H1 (cell line): ENCODE results near the gene SPTBN5. TPM values are rescaled to one million over a fixed set of nuclear protein-coding genes. Genes with fewer than 3 reads are reported as not detected.

ENCODE experiments used
- CTCF ChIA-PET: fragments of 300-600 bp; sonication (Branson Sonifier 250); formaldehyde crosslinking; loops from one replicate; lab custom pipeline; 2021; ENCODE audit not compliant: partially characterized antibody; lab: Charles Lee
- POLR2A ChIA-PET: fragments of 300-600 bp; sonication (Branson Sonifier 250); formaldehyde crosslinking; loops from one replicate; lab custom pipeline; 2021; ENCODE audit warnings: inconsistent platforms; ENCODE audit not compliant: partially characterized antibody; lab: Charles Lee
- DNase-seq, 2 experiments: peaks; one replicate each; pipeline versions ENCODE4 v3.0.0 to v3.0.0-alpha.2; 2010 to 2022; ENCODE audit warnings: low spot score in 2 of 2, low read depth in 1 of 2, mixed read lengths in 1 of 2
- FAIRE-seq: peaks from 2 replicates; lab custom pipeline; 2011; peaks lifted over from hg19 to GRCh38; lab: Jason Lieb, UNC
- H2AFZ ChIP-seq: 2 replicates; pipeline ENCODE4 v1.8.1; 2012; ENCODE audit warnings: low read length, inconsistent platforms
- H2AK5ac ChIP-seq: 2 replicates; pipeline ENCODE4 v1.6.1; 2013; ENCODE audit warnings: low read depth, low read length
- H2BK120ac ChIP-seq: replicated peaks from 2 replicates; pipeline ENCODE3; 2013; ENCODE audit warnings: low read depth, low read length, inconsistent platforms
- H2BK12ac ChIP-seq: 2 replicates; pipeline ENCODE4 v1.6.1; 2013; ENCODE audit warnings: low read depth, low read length
- H2BK15ac ChIP-seq: 2 replicates; pipeline ENCODE4 v1.6.1; 2013; ENCODE audit warnings: low read length
- H2BK20ac ChIP-seq: 2 replicates; pipeline ENCODE4 v1.6.1; 2013; ENCODE audit warnings: low read length
- H2BK5ac ChIP-seq: 2 replicates; pipeline ENCODE4 v1.6.1; 2013; ENCODE audit warnings: low read depth, low read length
- H3K14ac ChIP-seq: 2 replicates; pipeline ENCODE4 v1.6.1; 2013; ENCODE audit warnings: inconsistent platforms; ENCODE audit not compliant: insufficient read length
- H3K18ac ChIP-seq: 2 replicates; pipeline ENCODE4 v1.6.1; 2013; ENCODE audit warnings: low read length; ENCODE audit errors: extremely low read depth
- H3K23ac ChIP-seq: 2 replicates; pipeline ENCODE4 v1.6.1; 2013; ENCODE audit warnings: inconsistent platforms; ENCODE audit not compliant: insufficient read length
- H3K23me2 ChIP-seq: 2 replicates; pipeline ENCODE4 v1.6.1; 2013; ENCODE audit warnings: low read depth, low read length
- H3K27ac ChIP-seq: 2 replicates; pipeline ENCODE4 v1.6.1; 2011; ENCODE audit warnings: low read depth, low read length, inconsistent platforms
- H3K27me3 ChIP-seq, 4 experiments: replicated peaks in 1 of 4; 1 replicate in 1 of 4; 2 replicates in 3 of 4; pipeline versions ENCODE4 v1.6.1 to v1.8.1; 2011 to 2013; ENCODE audit warnings: low read length in 3 of 4, mild to moderate bottlenecking in 3 of 4, inconsistent platforms in 2 of 4, mixed read lengths in 2 of 4, moderate library complexity in 1 of 4; ENCODE audit not compliant: control insufficient read depth in 3 of 4, insufficient read depth in 3 of 4; ENCODE audit errors: extremely low read depth in 1 of 4
- H3K36me3 ChIP-seq, 4 experiments: 2 replicates each; pipeline versions ENCODE4 v1.6.1 to v1.8.1; 2011 to 2013; ENCODE audit warnings: mild to moderate bottlenecking in 4 of 4, low read length in 3 of 4, moderate library complexity in 2 of 4, control low read depth in 1 of 4, inconsistent platforms in 1 of 4; ENCODE audit not compliant: insufficient read depth in 4 of 4, control insufficient read depth in 2 of 4
- H3K4ac ChIP-seq: replicated peaks from 2 replicates; pipeline ENCODE3; 2013; ENCODE audit warnings: low read length, low read depth, mixed read lengths, inconsistent platforms; ENCODE audit not compliant: insufficient read length
- H3K4me1 ChIP-seq, 4 experiments: replicated peaks in 1 of 4; 1 replicate in 1 of 4; 2 replicates in 3 of 4; pipeline versions ENCODE4 v1.6.1 to v1.8.1; 2011 to 2013; ENCODE audit warnings: low read length in 3 of 4, inconsistent platforms in 2 of 4, mixed read lengths in 1 of 4; ENCODE audit not compliant: insufficient read depth in 4 of 4, control insufficient read depth in 3 of 4
- H3K4me2 ChIP-seq, 2 experiments: 2 replicates each; pipeline versions ENCODE4 v1.6.1 to v1.8.1; 2011 to 2013; ENCODE audit warnings: low read depth in 2 of 2, low read length in 2 of 2, control low read depth in 1 of 2, inconsistent platforms in 1 of 2, mild to moderate bottlenecking in 1 of 2; ENCODE audit not compliant: insufficient read depth in 1 of 2
- H3K4me3 ChIP-seq, 4 experiments: fragments of 200-600, 300-600 bp in 1 of 4; sonication (generic), shearing (Covaris generic), sonication (Bioruptor Twin) in 1 of 4; 2 replicates each; pipeline versions ENCODE4 v1.5.1 to v1.8.1; 2011 to 2016; ENCODE audit warnings: low read length in 4 of 4, low read depth in 3 of 4, control low read depth in 2 of 4, inconsistent platforms in 2 of 4, mild to moderate bottlenecking in 2 of 4, mixed read lengths in 1 of 4, moderate library complexity in 1 of 4; ENCODE audit not compliant: insufficient read depth in 2 of 4; ENCODE audit errors: extremely low read depth in 1 of 4
- H3K56ac ChIP-seq: replicated peaks from 2 replicates; pipeline ENCODE3; 2013; ENCODE audit warnings: low read depth, mild to moderate bottlenecking, mixed read lengths, low read length, inconsistent platforms; ENCODE audit not compliant: insufficient read length
- H3K79me1 ChIP-seq: 2 replicates; pipeline ENCODE4 v1.6.1; 2013; ENCODE audit warnings: low read depth, low read length, control low read depth
- H3K79me2 ChIP-seq, 2 experiments: 2 replicates each; pipeline versions ENCODE4 v1.6.1 to v1.8.1; 2012 to 2013; ENCODE audit warnings: low read length in 2 of 2, mild to moderate bottlenecking in 2 of 2, inconsistent platforms in 1 of 2; ENCODE audit not compliant: insufficient read depth in 2 of 2, control insufficient read depth in 1 of 2
- H3K9ac ChIP-seq, 4 experiments: replicated peaks in 1 of 4; 1 replicate in 1 of 4; 2 replicates in 3 of 4; pipeline versions ENCODE4 v1.6.1 to v1.8.1; 2011 to 2013; ENCODE audit warnings: low read depth in 3 of 4, low read length in 3 of 4, control low read depth in 2 of 4, mild to moderate bottlenecking in 2 of 4, moderate library complexity in 2 of 4, inconsistent platforms in 1 of 4; ENCODE audit errors: extremely low read depth in 1 of 4
- H3K9me3 ChIP-seq, 2 experiments: 2 replicates each; pipeline versions ENCODE4 v1.6.1 to v1.8.1; 2012 to 2013; ENCODE audit warnings: mild to moderate bottlenecking in 2 of 2, moderate library complexity in 2 of 2, control low read depth in 1 of 2, inconsistent platforms in 1 of 2, low read depth in 1 of 2, low read length in 1 of 2, mixed read lengths in 1 of 2; ENCODE audit not compliant: insufficient read depth in 2 of 2
- H4K20me1 ChIP-seq, 2 experiments: replicated peaks in 1 of 2; 2 replicates each; pipeline versions ENCODE3 to v1.8.1; 2011 to 2013; ENCODE audit warnings: inconsistent platforms in 2 of 2, low read length in 2 of 2, mild to moderate bottlenecking in 1 of 2; ENCODE audit not compliant: insufficient read depth in 2 of 2, control insufficient read depth in 1 of 2
- H4K5ac ChIP-seq: 2 replicates; pipeline ENCODE4 v1.6.1; 2013; ENCODE audit warnings: low read length, low read depth, mixed read lengths, inconsistent platforms; ENCODE audit not compliant: insufficient read length
- H4K8ac ChIP-seq: 2 replicates; pipeline ENCODE4 v1.8.0; 2013; ENCODE audit warnings: mild to moderate bottlenecking, moderate library complexity, low read length, inconsistent platforms; ENCODE audit not compliant: insufficient read depth; ENCODE audit errors: extremely low read depth
- H4K91ac ChIP-seq: replicated peaks from 2 replicates; pipeline ENCODE3; 2013; ENCODE audit warnings: low read length, mixed read lengths, inconsistent platforms; ENCODE audit not compliant: insufficient read length
- BACH1 ChIP-seq: IDR thresholded peaks from 2 replicates; pipeline ENCODE4 v1.6.1; 2012; ENCODE audit warnings: low read length, improper control_type of control experiment
- BCL11A ChIP-seq, 2 experiments: IDR thresholded peaks; one replicate each; pipeline ENCODE4 v1.6.1; 2011; ENCODE audit warnings: low read depth in 2 of 2, low read length in 2 of 2, mild to moderate bottlenecking in 2 of 2
- EZH2 ChIP-seq: fragments of 200-600 bp; sonication (generic); IDR thresholded peaks from 2 replicates; pipeline ENCODE4 v1.7.1; 2012; ENCODE audit warnings: low read depth, mild to moderate bottlenecking, moderate library complexity, low read length, inconsistent platforms; ENCODE audit not compliant: severe bottlenecking
- NANOG ChIP-seq: IDR thresholded peaks from 2 replicates; pipeline ENCODE4 v1.6.1; 2011; ENCODE audit warnings: low read length, low read depth, mild to moderate bottlenecking, inconsistent platforms; ENCODE audit not compliant: insufficient read depth, poor library complexity, severe bottlenecking
- SP1 ChIP-seq: IDR thresholded peaks from 2 replicates; pipeline ENCODE4 v1.6.1; 2011; ENCODE audit warnings: low read depth, low read length
- WGBS, 2 experiments: shearing (Covaris generic) in 1 of 2; methylation state at CpG; one replicate each; pipeline versions ENCODE4 v1.1.6 to v1.1.7; 2013 to 2015; ENCODE audit warnings: low lambda C conversion rate in 2 of 2, mixed read lengths in 2 of 2, inconsistent platforms in 1 of 2, low coverage in 1 of 2, missing lambda C conversion rate in 1 of 2; ENCODE audit not compliant: insufficient replicate concordance in 2 of 2, insufficient coverage in 1 of 2, insufficient read length in 1 of 2; ENCODE audit errors: extremely low coverage in 1 of 2, missing lambda C conversion rate in 1 of 2; 5-methylcytosine and 5-hydroxymethylcytosine counted together
- polyA plus RNA-seq, 7 experiments: library from polyadenylated mRNA; depleted of rRNA in 3 of 7; stranded (reverse) in 5 of 7; unstranded in 2 of 7; fragments of >200 nt in 5 of 7; fragments of 200-250 nt in 2 of 7; gene quantifications; 1 replicate in 5 of 7; 2 replicates in 1 of 7; 4 replicates in 1 of 7; pipeline versions ENCODE4 v1.2.1 to v1.2.3, GENCODE V29; 2011 to 2013; ENCODE audit warnings: missing spikeins in 2 of 7, mixed read lengths in 2 of 7
- total RNA-seq: library from RNA; stranded (reverse); fragmentation: NEBNext Ultra II Directional; extraction: Animal tissue kit (Norgen Biotek cat#: 25700); gene quantifications from 2 replicates; pipeline ENCODE4 v1.2.1, GENCODE V29; 2021
- TF ChIP-seq, protein P1 (sequence below): IDR thresholded peaks from 2 replicates; pipeline ENCODE4 v1.6.1; 2011; ENCODE audit warnings: low read depth, mild to moderate bottlenecking, low read length; ENCODE audit not compliant: insufficient read depth

Gene SPTBN5
- total and polyA plus RNA-seq, 2 of the 8 experiments (the other 6 are each of a cell fraction or from before 2014, with no cell fraction given) = 0.32 to 0.84 TPM

DNA sequence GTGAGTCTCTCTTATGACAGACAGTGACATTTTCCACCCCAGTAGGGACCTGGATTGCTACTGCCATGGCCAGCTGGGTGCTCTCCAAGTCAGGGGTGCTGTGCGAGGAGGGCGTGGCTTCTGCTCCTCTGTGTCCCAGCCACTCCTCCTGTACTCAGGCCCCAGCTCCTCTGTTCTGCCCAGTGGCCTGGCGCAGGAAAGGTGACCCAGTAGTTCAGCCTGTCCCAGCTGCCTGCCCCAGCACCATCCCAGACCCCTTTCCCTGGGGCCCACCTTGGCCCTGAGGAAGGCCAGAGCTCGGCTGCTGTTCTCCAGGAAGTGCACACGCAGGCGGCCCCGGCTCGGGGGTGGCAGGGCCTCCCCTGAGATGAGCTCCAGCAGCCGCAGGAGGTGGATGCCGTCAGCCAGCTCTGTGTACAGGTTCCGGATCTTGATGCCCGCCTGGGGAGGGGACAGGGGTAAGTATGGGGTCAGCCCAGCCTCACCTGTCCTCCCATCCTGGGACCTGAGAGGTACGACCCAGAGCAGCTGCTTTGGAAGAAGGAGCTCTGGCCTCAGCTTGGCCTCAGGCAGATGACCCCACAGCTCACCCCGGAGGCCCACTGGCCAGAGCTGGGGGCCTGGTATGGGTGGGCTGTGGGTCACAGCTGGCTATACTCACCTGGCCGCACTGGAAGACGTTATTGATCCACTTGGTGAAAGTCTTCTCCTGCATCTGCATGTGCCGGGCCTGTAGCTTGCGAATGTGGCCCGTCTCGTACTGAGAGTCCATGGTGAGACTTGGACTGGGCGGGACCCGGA, 1.0 kb downstream of the SPTBN5 start:
- H4K5ac ChIP-seq = no peak overlapping the region
- H2BK5ac ChIP-seq = no peak overlapping the region
- H2BK120ac ChIP-seq = no peak overlapping the region
- H4K20me1 ChIP-seq = no peaks in the 10 kb centered on the region
- no peak overlapping the region for H2BK20ac ChIP-seq
- no peak overlapping the region for H3K56ac ChIP-seq
- H3K79me1 ChIP-seq = no peaks in the 10 kb centered on the region
- no peaks in the 10 kb centered on the region for H3K36me3 ChIP-seq
- no peaks in the 10 kb centered on the region for H3K23me2 ChIP-seq
- no peak overlapping the region for H2AFZ ChIP-seq
- no peak overlapping the region for H4K91ac ChIP-seq
- H3K9me3 ChIP-seq = no peaks in the 10 kb centered on the region
- H2AK5ac ChIP-seq = no peak overlapping the region
- POLR2A ChIA-PET = interaction anchor here (1.6 kb wide), 1 partner anchor 18 kb away, joined by 3 read pairs; no protein-coding TSS in a partner anchor
- no peak overlapping the region for H2BK15ac ChIP-seq
- no peak for FAIRE-seq
- no peak overlapping the region for H3K27ac ChIP-seq
- no peak overlapping the region for H3K4me3 ChIP-seq
- no peak overlapping the region for H3K4me2 ChIP-seq
- H4K8ac ChIP-seq = no peak overlapping the region
- no peaks in the 10 kb centered on the region; a peak in 1 of 7 replicates for H3K27me3 ChIP-seq
- DNase-seq = peak in 1 of 2 experiments; percentile 45
- H3K23ac ChIP-seq = no peak overlapping the region
- H3K79me2 ChIP-seq = no peaks in the 10 kb centered on the region
- WGBS, 2 experiments = 92% methylated on average over 19 of the region's 22 CpGs; no CpG with 5 or more reads in 1 of the 2 experiments
- no peak overlapping the region for H3K18ac ChIP-seq
- no peak overlapping the region for H2BK12ac ChIP-seq
- no peak overlapping the region for H3K14ac ChIP-seq
- CTCF ChIA-PET = interaction anchor here (0.7 to 4.3 kb wide), 17 partner anchors 9 to 119 kb away, joined by 3 to 29 read pairs (median 3); partner anchors contain the start of gene MAPKBP1
- H3K4ac ChIP-seq = no peak overlapping the region
- H3K4me1 ChIP-seq = peaks cover 0 to 2% (median 0%) of the 10 kb centered on the region in 4 experiments; a peak in 3 of 7 replicates
- no peak for TF ChIP-seq EZH2
- no peak for TF ChIP-seq NANOG
- no peak for TF ChIP-seq SP1
- no peak for TF ChIP-seq BCL11A (IDR thresholded peaks at IDR 0.05; ENCODE audit: low read depth in 2 of 2, low read length in 2 of 2)
- TF ChIP-seq, protein P1, sequence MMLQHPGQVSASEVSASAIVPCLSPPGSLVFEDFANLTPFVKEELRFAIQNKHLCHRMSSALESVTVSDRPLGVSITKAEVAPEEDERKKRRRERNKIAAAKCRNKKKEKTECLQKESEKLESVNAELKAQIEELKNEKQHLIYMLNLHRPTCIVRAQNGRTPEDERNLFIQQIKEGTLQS = no peak
- no peak for TF ChIP-seq BACH1
- H3K9ac ChIP-seq = no peak overlapping the region
